GM12874 (cell line): ENCODE results near the gene RAB28.

Source experiments
- CTCF ChIP-seq: IDR thresholded peaks from 2 replicates; pipeline ENCODE4 v1.5.1; 2011; ENCODE audit warnings: low read depth, mild to moderate bottlenecking, control low read depth, low read length, moderate library complexity; ENCODE audit not compliant: insufficient read depth

Gene RAB28

GRCh38 chr4:13328591-13328990 lies 155.5 kb downstream of the RAB28 start:
- no peak for TF ChIP-seq CTCF

GRCh38 chr4:13327991-13328390 lies 156.1 kb downstream of the RAB28 start:
- TF ChIP-seq CTCF, result no peak

- no peak for TF ChIP-seq CTCF
These were observed 158.4 kb downstream of the RAB28 start for GRCh38 chr4:13325744-13326143.

GRCh38 chr4:13323921-13324320 lies 160.2 kb downstream of the RAB28 start:
- no peak for TF ChIP-seq CTCF

GRCh38 chr4:13322681-13323101 lies 161.4 kb downstream of the RAB28 start:
- no peak for TF ChIP-seq CTCF
